Measurements from ENCODE around the gene CEP20. TPM values are rescaled to one million over a fixed set of nuclear protein-coding genes. Genes with fewer than 3 reads are reported as not detected.

Gene CEP20
- total RNA-seq, 4 donors from 2014 or later = 46.2 to 64.4 (median 53.6) TPM

GRCh38 chr16:15906439-15906838, 18.0 kb upstream of the CEP20 start:
- H3K27me3 ChIP-seq = no peaks in the 10 kb centered on the region
- H3K9me3 ChIP-seq = no peaks in the 10 kb centered on the region
- no peak overlapping the region for H3K27ac ChIP-seq
- no peak for DNase-seq
- 69 to 76% methylated on average over 2 of the region's 2 CpGs for WGBS, 2 donors
- TF ChIP-seq, protein P1, sequence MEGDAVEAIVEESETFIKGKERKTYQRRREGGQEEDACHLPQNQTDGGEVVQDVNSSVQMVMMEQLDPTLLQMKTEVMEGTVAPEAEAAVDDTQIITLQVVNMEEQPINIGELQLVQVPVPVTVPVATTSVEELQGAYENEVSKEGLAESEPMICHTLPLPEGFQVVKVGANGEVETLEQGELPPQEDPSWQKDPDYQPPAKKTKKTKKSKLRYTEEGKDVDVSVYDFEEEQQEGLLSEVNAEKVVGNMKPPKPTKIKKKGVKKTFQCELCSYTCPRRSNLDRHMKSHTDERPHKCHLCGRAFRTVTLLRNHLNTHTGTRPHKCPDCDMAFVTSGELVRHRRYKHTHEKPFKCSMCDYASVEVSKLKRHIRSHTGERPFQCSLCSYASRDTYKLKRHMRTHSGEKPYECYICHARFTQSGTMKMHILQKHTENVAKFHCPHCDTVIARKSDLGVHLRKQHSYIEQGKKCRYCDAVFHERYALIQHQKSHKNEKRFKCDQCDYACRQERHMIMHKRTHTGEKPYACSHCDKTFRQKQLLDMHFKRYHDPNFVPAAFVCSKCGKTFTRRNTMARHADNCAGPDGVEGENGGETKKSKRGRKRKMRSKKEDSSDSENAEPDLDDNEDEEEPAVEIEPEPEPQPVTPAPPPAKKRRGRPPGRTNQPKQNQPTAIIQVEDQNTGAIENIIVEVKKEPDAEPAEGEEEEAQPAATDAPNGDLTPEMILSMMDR (IDR thresholded peaks at IDR 0.05) = no peak
- no peak for TF ChIP-seq POLR2A (IDR thresholded peaks at IDR 0.05)
- H3K4me1 ChIP-seq = peaks cover 0 to 3% of the 10 kb centered on the region in 2 donors
- H3K4me3 ChIP-seq (replicated peaks in 1 of 3) = no peak overlapping the region
- no peaks in the 10 kb centered on the region for H3K36me3 ChIP-seq
- intact Hi-C loops (cut with DNase I) = no loop called here

GRCh38 chr16:15903960-15904359, 15.6 kb upstream of the CEP20 start:
- intact Hi-C loops (cut with DNase I) = no loop called here
- DNase-seq = no peak
- Histone ChIP-seq H3K9me3 (no peaks in the 10 kb centered on the region), H3K4me3 (replicated peaks in 1 of 3) (no peak overlapping the region), H3K4me1 (peaks cover 7 to 9% of the 10 kb centered on the region in 2 donors), H3K36me3 (no peaks in the 10 kb centered on the region), H3K27ac (no peak overlapping the region), H3K27me3 (no peaks in the 10 kb centered on the region)
- TF ChIP-seq POLR2A (IDR thresholded peaks at IDR 0.05) = no peak
- TF ChIP-seq, protein P1 (IDR thresholded peaks at IDR 0.05) = no peak
- WGBS, 2 donors = 97 to 98% methylated on average over 5 of the region's 5 CpGs

DNA sequence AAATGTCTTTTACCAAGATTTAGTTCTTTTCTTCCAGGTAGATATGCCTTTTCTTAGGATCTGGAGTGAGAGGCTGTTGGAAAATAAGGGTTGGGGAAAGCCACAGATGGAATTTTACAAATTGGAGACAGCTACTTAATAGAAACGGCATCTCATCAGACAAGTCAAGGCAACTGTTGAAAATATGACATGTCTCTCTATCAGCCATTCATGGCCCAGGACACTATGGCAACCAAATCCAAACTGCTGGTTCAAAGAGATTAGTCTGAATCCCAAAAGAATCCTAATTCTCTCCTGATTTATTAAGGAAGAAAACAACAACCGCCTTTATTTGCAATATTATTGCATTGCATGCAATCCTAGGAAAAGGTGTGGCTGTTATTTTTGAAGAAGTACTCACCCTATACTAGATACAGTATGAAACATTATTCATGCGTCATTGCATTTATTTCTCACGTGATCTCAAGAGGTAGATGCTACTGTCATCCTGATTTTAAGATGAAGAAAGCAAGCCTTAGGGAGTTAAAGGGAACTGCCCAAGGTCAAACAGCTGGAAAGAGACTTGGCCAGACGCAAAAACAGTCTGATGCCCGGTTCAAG, 12.6 kb upstream of the CEP20 start:
- H3K36me3 ChIP-seq = no peaks in the 10 kb centered on the region
- H3K4me3 ChIP-seq (replicated peaks in 1 of 3) = no peak overlapping the region
- H3K27me3 ChIP-seq = no peaks in the 10 kb centered on the region
- H3K9me3 ChIP-seq = no peaks in the 10 kb centered on the region
- no peak for TF ChIP-seq POLR2A (IDR thresholded peaks at IDR 0.05)
- TF ChIP-seq, protein P1 (IDR thresholded peaks at IDR 0.05) = no peak
- H3K27ac ChIP-seq = no peak overlapping the region
- no peak for DNase-seq
- WGBS, 2 donors = 82 to 86% methylated on average over 6 of the region's 6 CpGs
- peaks cover 6 to 7% of the 10 kb centered on the region in 2 donors for H3K4me1 ChIP-seq
- intact Hi-C loops (cut with DNase I) = no loop called here

DNA sequence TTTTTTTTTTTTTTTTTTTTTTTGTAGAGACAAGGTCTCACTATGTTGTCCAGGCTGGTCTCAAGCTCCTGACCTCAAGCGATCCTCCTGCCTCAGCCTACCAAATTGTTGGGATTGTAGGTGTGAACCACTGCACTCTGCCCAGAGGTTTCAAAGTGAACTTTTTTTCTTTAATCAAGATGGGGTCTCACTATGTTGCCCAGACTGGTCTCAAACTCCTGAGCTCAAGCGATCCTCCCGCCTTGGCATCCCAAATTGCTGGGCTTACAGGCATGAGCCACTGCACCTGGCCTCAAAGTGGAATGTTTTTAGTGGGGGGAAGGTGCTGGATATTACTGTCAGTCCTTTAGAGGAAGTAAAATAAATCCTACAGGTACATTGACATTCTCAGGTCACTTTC, 12.0 kb upstream of the CEP20 start:
- no peak overlapping the region for H3K27ac ChIP-seq
- H3K27me3 ChIP-seq = no peaks in the 10 kb centered on the region
- TF ChIP-seq POLR2A (IDR thresholded peaks at IDR 0.05) = no peak
- TF ChIP-seq, protein P1 (IDR thresholded peaks at IDR 0.05) = no peak
- intact Hi-C loops (cut with DNase I) = no loop called here
- H3K9me3 ChIP-seq = no peaks in the 10 kb centered on the region
- H3K4me1 ChIP-seq = peaks cover 6 to 7% of the 10 kb centered on the region in 2 donors
- WGBS, 2 donors = 95 to 98% methylated on average over 3 of the region's 3 CpGs
- H3K36me3 ChIP-seq = no peaks in the 10 kb centered on the region
- no peak for DNase-seq
- H3K4me3 ChIP-seq (replicated peaks in 1 of 3) = no peak overlapping the region

- H3K4me3 ChIP-seq (replicated peaks in 1 of 3) = no peak overlapping the region
- peak; percentile 76 to 79 for DNase-seq
- intact Hi-C loops (cut with DNase I) = loop anchor here (10.0 kb wide), 1 partner anchor 45 kb away; the partner anchor contains the start of gene ABCC1
- peaks cover 6 to 7% of the 10 kb centered on the region in 2 donors for H3K4me1 ChIP-seq
- H3K36me3 ChIP-seq = no peaks in the 10 kb centered on the region
- H3K27me3 ChIP-seq = no peaks in the 10 kb centered on the region
- TF ChIP-seq, protein P1 (IDR thresholded peaks at IDR 0.05) = no peak
- TF ChIP-seq POLR2A (IDR thresholded peaks at IDR 0.05) = no peak
- WGBS, 2 donors = 51 to 58% methylated on average over 9 of the region's 9 CpGs
- peak overlapping the region in 1 of 3 donors; percentile 58 for H3K27ac ChIP-seq
- no peaks in the 10 kb centered on the region for H3K9me3 ChIP-seq
Measured at GRCh38 chr16:15899538-15900100, 11.2 kb upstream of the CEP20 start.

All from thyroid gland (tissue), 4 donors.